ENCODE measurements around the gene CCNB1.

The CCNB1 gene

GRCh38 chr5:69184621-69185020, 17.7 kb downstream of the CCNB1 start:
- TF ChIP-seq ZNF138 (tag by site-specific recombination; IDR thresholded peaks at IDR 0.05; ENCODE audit: borderline replicate concordance) = no peak
- no peak for TF ChIP-seq TCF7L2 (IDR thresholded peaks at IDR 0.05; ENCODE audit: borderline replicate concordance, low read depth, low read length)
- no peak for TF ChIP-seq ZNF10 (tag by site-specific recombination; IDR thresholded peaks at IDR 0.05)
- TF ChIP-seq PRDM4 (tag by site-specific recombination; IDR thresholded peaks at IDR 0.05) = no peak
- TF ChIP-seq ZNF362 (tag by site-specific recombination; IDR thresholded peaks at IDR 0.05) = no peak
- TF ChIP-seq ZNF174 (tag by site-specific recombination; IDR thresholded peaks at IDR 0.05) = no peak
- no peak for TF ChIP-seq ZNF473 (tag by site-specific recombination; IDR thresholded peaks at IDR 0.05)
- TF ChIP-seq ZNF639 (tag by site-specific recombination; IDR thresholded peaks at IDR 0.05) = no peak
- no peak for TF ChIP-seq ZNF23 (tag by site-specific recombination; IDR thresholded peaks at IDR 0.05; ENCODE audit: borderline replicate concordance)
- TF ChIP-seq ZNF335 (tag by site-specific recombination; conservative IDR thresholded peaks at IDR 0.05) = no peak
- no peak for TF ChIP-seq AEBP2 (tag by site-specific recombination; IDR thresholded peaks at IDR 0.05; ENCODE audit: borderline replicate concordance)
- no peak for TF ChIP-seq ZNF221 (tag by site-specific recombination; IDR thresholded peaks at IDR 0.05; ENCODE audit: borderline replicate concordance)
- no peak for TF ChIP-seq ZNF48 (tag by site-specific recombination; IDR thresholded peaks at IDR 0.05)
- TF ChIP-seq ZNF175 (tag by site-specific recombination; IDR thresholded peaks at IDR 0.05) = no peak
- no peak for TF ChIP-seq BCL11B (tag by site-specific recombination; IDR thresholded peaks at IDR 0.05; ENCODE audit: low read depth)
- no peak for TF ChIP-seq ZNF214 (tag by site-specific recombination; IDR thresholded peaks at IDR 0.05; ENCODE audit: borderline replicate concordance)
- no peaks in the 10 kb centered on the region for H3K9me3 ChIP-seq (ENCODE audit: control insufficient read depth, insufficient read depth, low read depth, low read length)
- POLR2A ChIA-PET = no interaction called here
- CTCF ChIA-PET = no interaction called here
- no peak overlapping the region for H3K27ac ChIP-seq (ENCODE audit: extremely low read depth, low read depth, low read length)
- H3K4me3 ChIP-seq (ENCODE audit: low read depth, low read length) = no peak overlapping the region
- no peaks in the 10 kb centered on the region for H3K4me1 ChIP-seq (ENCODE audit: control insufficient read depth, insufficient read depth, low read length)
- no peaks in the 10 kb centered on the region; a peak in 1 of 3 replicates for H3K36me3 ChIP-seq (ENCODE audit: control insufficient read depth in 2 of 2, insufficient read depth in 1 of 2, low read length in 2 of 2)

GRCh38 chr5:69187342-69187741, 20.4 kb downstream of the CCNB1 start:
- Histone ChIP-seq H3K36me3 (ENCODE audit: control insufficient read depth in 2 of 2, insufficient read depth in 1 of 2, low read length in 2 of 2) (peaks cover 6 to 8% of the 10 kb centered on the region in 2 experiments), H3K9me3 (ENCODE audit: control insufficient read depth, insufficient read depth, low read depth, low read length) (no peaks in the 10 kb centered on the region), H3K27ac (ENCODE audit: extremely low read depth, low read depth, low read length) (no peak overlapping the region), H3K4me1 (ENCODE audit: control insufficient read depth, insufficient read depth, low read length) (no peaks in the 10 kb centered on the region), H3K4me3 (ENCODE audit: low read depth, low read length) (no peak overlapping the region)
- POLR2A ChIA-PET = no interaction called here
- no peak for TF ChIP-seq ZNF138 (tag by site-specific recombination; IDR thresholded peaks at IDR 0.05; ENCODE audit: borderline replicate concordance)
- TF ChIP-seq ZNF16 (tag by site-specific recombination; IDR thresholded peaks at IDR 0.05; ENCODE audit: low read depth) = no peak
- CTCF ChIA-PET = no interaction called here

All from HEK293 (cell line).